T-helper 2 cell (primary cell): Measurements from ENCODE around the gene SLCO3A1.

Experiments used
- DNase-seq, 5 experiments: peaks; one replicate each; pipeline versions ENCODE4 v3.0.0 to v3.0.0-alpha.2; 2012 to 2022

SLCO3A1 gene

DNA sequence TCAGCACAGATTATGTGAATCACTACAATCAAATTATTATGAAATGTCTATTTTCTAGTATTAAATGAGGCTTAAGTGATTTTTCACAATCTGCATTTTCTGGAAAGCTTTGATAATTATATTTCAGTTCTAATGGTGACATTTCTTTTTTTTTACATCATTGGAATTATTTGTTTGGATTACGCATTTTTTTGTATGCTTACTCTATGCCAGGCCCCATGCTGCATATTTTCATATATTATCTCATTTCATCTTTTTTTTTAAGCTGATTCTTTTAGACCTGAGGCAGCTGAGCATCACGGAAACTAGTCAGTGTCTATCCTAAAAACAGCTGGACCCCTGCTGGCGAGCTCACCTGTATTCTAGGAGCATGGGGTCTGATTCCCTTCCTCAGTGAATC is 31.1 kb downstream of the SLCO3A1 start:
- no peak for DNase-seq

DNA sequence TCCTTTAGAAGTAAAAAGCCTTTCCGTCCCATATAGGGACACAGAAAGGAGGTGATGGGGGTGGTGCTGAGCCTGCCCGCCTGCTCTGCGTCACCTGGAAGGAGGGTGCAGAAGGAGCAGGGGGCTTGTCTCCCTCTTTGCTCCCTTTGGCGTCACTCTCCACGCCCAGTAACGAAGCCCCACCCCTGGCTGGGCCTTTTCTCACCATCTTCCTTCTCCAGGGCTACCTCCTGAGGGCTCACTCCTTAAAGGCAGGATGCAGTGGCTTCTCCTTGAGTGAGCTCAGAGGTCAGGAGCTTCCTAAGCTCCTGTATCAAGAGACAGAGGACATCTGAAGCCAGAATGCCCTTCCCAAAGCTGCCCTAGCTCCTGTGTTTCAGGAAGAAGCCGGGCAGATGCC is 31.5 kb downstream of the SLCO3A1 start:
- no peak for DNase-seq

DNA sequence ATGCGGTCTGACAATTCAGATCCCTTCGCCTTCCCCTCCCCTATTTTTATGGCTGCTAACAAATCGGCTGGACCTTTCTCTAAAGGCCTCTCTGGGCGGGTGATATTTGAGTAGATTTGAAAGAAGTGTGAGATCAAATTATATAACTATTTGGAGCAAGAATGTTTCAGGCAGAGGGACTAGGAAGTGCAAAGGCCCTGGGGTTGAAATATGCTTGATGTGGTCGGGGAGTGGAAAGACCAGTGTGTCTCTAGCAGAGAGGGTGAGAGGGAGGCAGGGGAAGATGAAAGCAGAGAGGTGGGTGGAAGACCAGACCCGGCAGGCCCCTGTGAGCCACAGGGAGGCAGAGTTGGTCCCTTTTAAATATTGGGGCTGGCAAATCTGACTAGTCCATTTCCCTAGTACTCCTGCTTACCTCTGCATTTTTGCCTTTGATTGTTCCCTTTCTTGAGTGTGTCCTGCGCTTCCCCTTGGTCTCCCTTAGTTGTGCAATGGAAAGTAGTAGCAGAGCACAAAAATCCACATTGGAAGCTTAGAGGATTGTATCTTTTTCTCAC is 32.3 kb downstream of the SLCO3A1 start:
- DNase-seq: no peak

DNA sequence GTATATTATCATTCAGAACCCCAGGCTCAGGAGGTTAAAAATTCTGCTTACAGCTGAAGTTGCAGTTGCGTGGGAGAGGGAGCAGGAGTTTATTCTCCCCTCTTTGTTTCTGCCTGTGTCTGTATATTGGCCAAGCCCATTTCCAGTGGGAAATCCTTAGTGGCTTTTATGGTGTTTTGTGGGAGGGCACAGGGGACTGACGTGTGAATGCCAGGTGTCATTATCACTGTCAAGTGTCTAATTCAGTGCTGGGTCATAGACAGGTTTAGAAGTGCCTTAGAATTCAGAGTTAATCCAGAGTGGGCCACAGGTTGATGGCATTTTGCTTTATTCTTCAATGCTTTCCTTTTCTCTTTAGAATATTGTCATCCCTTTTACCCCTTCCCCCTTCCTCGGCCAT is 33.4 kb downstream of the SLCO3A1 start:
- DNase-seq: no peak

DNA sequence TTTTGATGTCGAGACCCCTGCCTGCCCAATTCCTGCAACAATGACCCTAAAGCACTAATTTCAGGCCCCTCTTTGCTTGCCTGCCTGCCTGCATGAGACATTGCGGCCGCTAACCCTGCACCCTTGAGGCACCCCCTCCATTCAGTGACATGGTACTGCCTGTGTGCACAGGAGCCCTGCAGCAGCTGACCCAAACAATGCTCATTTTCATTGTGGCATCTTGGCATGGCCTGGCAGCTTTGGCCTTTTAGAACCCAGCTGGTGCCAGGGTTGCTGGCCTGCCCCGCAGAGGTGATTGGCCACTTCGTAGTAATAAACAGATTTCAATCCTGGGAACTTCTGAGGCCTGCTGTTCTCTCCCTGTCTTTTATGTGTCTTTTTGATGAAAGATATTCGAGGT is 33.8 kb downstream of the SLCO3A1 start:
- DNase-seq: no peak

GRCh38 chr15:91887921-91888373 is 34.4 kb downstream of the SLCO3A1 start:
- no peak for DNase-seq

GRCh38 chr15:91889111-91889815 is 35.8 kb downstream of the SLCO3A1 start:
- no peak for DNase-seq

- DNase-seq: no peak
These were observed 37.1 kb downstream of the SLCO3A1 start for GRCh38 chr15:91890614-91891013.

GRCh38 chr15:91891101-91891500 is 37.6 kb downstream of the SLCO3A1 start:
- DNase-seq: no peak

DNA sequence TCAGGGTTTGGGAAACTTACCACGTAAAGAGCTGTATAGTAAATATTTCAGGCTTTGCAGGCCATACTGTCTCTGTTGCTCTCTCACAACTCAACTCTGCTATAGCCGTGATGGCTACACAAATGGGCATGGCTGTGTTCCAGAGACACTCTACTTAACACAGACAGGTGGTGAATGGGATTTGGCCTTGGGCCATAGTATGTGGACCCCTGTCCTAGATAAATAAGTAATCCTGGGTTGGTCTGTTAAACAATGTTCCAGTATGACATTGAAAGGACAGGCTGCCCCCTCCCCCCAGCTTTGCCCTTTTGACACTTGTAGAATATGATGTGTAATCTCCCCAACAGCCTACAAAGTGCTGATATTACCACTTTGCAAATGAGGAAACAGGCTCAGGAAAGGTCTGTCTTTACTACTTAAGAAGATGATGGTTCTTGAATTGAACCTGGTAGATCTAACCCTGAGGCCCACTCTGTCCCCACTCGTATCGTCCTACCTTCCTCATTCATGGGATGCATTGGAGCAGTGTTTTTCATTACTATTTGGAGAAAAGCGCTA is 38.4 kb downstream of the SLCO3A1 start:
- no peak for DNase-seq

DNA sequence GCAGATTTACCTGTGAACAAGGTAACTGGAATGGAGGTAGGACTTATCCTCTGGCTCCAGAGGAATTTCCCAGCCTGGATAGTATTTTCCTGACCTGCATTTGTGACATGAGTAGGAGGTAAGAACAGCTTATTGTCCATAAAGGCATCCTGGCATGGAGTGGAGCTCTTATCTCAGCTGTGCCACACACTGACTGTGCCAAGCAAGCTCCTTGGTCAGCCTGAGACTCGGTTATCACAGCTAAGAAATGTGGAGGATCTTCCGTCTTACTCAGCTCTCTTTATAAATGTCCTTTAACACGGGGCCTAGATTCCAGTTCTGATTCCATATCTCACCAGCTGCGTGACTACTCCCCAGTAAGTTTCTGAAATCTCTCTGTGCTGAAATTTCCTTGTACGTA is 38.9 kb downstream of the SLCO3A1 start:
- DNase-seq: no peak

DNA sequence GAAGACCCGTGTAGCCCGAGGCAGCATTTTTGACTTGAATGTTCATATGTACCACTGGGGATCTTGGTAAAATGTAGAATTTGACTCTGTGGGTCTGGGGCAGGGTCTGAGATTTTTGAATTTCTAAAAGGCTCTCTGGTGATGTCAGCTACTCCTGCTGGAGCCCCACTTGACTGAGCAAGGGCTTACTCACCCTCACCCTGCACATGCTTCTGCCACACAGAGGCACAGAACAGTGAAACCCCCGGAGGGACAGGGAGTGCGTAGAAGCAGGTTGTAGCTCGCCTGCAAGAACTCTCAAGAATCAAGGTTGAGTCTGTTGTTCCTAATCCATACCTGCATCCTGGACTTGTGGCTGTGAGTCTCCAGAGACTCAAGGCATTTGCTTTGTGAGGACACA is 41.1 kb downstream of the SLCO3A1 start:
- DNase-seq: no peak

DNA sequence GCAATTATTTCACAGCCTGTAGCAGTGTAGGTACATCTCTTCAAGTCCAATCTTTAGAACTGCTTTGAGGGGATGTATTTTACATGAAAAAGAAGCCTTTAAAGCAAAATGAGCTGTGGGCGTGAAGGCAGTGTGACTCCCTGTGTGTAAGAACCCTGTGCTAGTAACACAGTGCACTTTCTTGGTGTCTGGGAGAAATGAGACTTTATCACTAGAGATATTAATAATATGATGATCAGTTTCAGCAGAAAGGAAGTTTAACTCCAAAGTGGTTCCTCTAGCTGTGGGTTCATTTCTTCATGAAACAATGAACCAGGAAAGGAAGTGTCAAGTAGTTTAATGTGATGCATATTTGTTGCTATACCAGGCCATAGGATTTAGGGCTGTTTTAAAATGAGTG is 41.5 kb downstream of the SLCO3A1 start:
- no peak for DNase-seq

GRCh38 chr15:91896341-91897055 is 43.0 kb downstream of the SLCO3A1 start:
- no peak for DNase-seq

- DNase-seq: no peak
These were observed 44.3 kb downstream of the SLCO3A1 start for GRCh38 chr15:91897585-91898372.

GRCh38 chr15:91898843-91899242 is 45.3 kb downstream of the SLCO3A1 start:
- DNase-seq: no peak

DNA sequence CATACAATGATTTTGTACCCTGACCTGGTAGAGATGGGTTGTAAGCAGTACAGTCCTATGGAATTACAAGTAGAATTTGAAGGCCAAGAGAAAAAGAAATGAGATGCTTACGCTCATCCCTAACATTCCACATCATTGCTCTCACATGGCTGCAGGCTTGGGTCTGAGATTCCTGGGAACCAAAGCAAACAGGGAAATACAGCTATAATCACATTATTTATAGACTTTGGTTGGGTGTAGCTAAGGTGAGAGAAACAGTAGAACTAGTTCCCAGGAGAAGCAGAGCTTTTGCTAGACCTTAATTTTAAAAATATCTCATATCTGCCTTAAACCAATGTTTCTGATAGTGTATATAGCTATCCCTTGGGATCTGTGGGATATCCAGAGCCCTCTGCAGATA is 51.4 kb downstream of the SLCO3A1 start:
- no peak for DNase-seq

GRCh38 chr15:91908391-91908790 is 54.9 kb downstream of the SLCO3A1 start:
- no peak for DNase-seq

- no peak for DNase-seq
These were observed 55.6 kb downstream of the SLCO3A1 start for GRCh38 chr15:91909111-91909510.

GRCh38 chr15:91909574-91909973 is 56.1 kb downstream of the SLCO3A1 start:
- DNase-seq: no peak

- no peak for DNase-seq
These were observed 58.3 kb downstream of the SLCO3A1 start for GRCh38 chr15:91911844-91912243.

- DNase-seq: no peak
These were observed 58.8 kb downstream of the SLCO3A1 start for GRCh38 chr15:91912336-91912735.

- DNase-seq: no peak
These were observed 60.1 kb downstream of the SLCO3A1 start for GRCh38 chr15:91913560-91913959.
